Measurements from ENCODE around the gene LRRC4C. TPM values are rescaled to one million over a fixed set of nuclear protein-coding genes. Genes with fewer than 3 reads are reported as not detected.

The LRRC4C gene
- total RNA-seq, 1 experiment from 2014 or later: 0.13 TPM

GRCh38 chr11:41040474-41040873 lies 419.0 kb downstream of the LRRC4C start:
- no peaks in the 10 kb centered on the region for H3K79me2 ChIP-seq (ENCODE audit: insufficient read depth, low read length)
- H3K14ac ChIP-seq (ENCODE audit: insufficient read depth, low read length): no peak overlapping the region
- DNase-seq: no peak
- Mint-ChIP-seq H3K4me1 (peaks cover 29 to 32% of the 10 kb centered on the region in 2 experiments), H3K36me3 (ENCODE audit: insufficient read depth in 1 of 3, low read depth in 3 of 3) (no peaks in the 10 kb centered on the region), H3K27me3 (ENCODE audit: low read depth) (no peaks in the 10 kb centered on the region), H3K4me3 (no peak overlapping the region), H3K27ac (no peak overlapping the region; a peak in 1 of 7 replicates), H3K9me3 (0 out of 5 replicates have a peak, but pooled peaks cover 0 to 2% of the 10 kb centered on the region in 2 experiments)
- no peak overlapping the region for H2BK20ac ChIP-seq (ENCODE audit: low read depth, low read length, poor library complexity, severe bottlenecking)
- H3K79me1 ChIP-seq (ENCODE audit: insufficient read depth, low read depth, low read length, poor library complexity, severe bottlenecking): no peaks in the 10 kb centered on the region
- H3K23ac ChIP-seq (ENCODE audit: insufficient read length, low read depth, low read length): no peak overlapping the region
- H2BK120ac ChIP-seq (ENCODE audit: low read depth, low read length, poor library complexity, severe bottlenecking): no peak overlapping the region
- no peak overlapping the region for H2AFZ ChIP-seq (ENCODE audit: low read length)
- no peak overlapping the region for H4K91ac ChIP-seq (ENCODE audit: insufficient read length, low read depth, low read length)
- H2BK5ac ChIP-seq (ENCODE audit: insufficient read length, low read length): no peak overlapping the region
- no peak overlapping the region for H4K8ac ChIP-seq (replicated peaks; ENCODE audit: insufficient read length, low read depth, low read length)
- H3K4ac ChIP-seq (ENCODE audit: low read depth, low read length): no peak overlapping the region
- H2BK15ac ChIP-seq (ENCODE audit: low read depth, low read length): no peak overlapping the region
- H2AK5ac ChIP-seq (ENCODE audit: insufficient read length, low read length): no peak overlapping the region
- H3K27me3 ChIP-seq (ENCODE audit: insufficient read depth, low read length): no peaks in the 10 kb centered on the region
- no peaks in the 10 kb centered on the region for H3K9me3 ChIP-seq (ENCODE audit: control insufficient read depth, low read depth, low read length)
- no CpG with 5 or more reads among the region's 1 CpG for WGBS (ENCODE audit: extremely low coverage, insufficient read length, low lambda C conversion rate)
- H3K4me2 ChIP-seq (ENCODE audit: insufficient read depth, insufficient read length, low read length): no peak overlapping the region
- no peak overlapping the region for H3K27ac ChIP-seq (ENCODE audit: insufficient read length, low read depth, low read length)
- no peaks in the 10 kb centered on the region for H4K20me1 ChIP-seq (ENCODE audit: control insufficient read depth, insufficient read depth, insufficient read length)
- no peak for TF ChIP-seq CTCF (conservative IDR thresholded peaks at IDR 0.05)
- H3K23me2 ChIP-seq (ENCODE audit: insufficient read length, low read depth, low read length, poor library complexity, severe bottlenecking): no peaks in the 10 kb centered on the region
- H3K56ac ChIP-seq (ENCODE audit: insufficient read length, low read depth, low read length): no peak overlapping the region
- H3T11ph ChIP-seq (ENCODE audit: low read length): no peak overlapping the region
- no peak overlapping the region for H4K5ac ChIP-seq (ENCODE audit: insufficient read length, low read depth, low read length)
- no peaks in the 10 kb centered on the region for H3K4me1 ChIP-seq (ENCODE audit: insufficient read depth, low read length)
- no peak overlapping the region for H2BK12ac ChIP-seq (ENCODE audit: insufficient read length, low read depth, low read length)
- no peak overlapping the region for H3K9ac ChIP-seq (ENCODE audit: extremely low read depth, insufficient read length, low read length)
- no peak overlapping the region for H3K18ac ChIP-seq (ENCODE audit: insufficient read length, low read depth, low read length)

All from H9 (cell line).